ENCODE data around the gene FBXO41.

- TF ChIP-seq, protein P1, sequence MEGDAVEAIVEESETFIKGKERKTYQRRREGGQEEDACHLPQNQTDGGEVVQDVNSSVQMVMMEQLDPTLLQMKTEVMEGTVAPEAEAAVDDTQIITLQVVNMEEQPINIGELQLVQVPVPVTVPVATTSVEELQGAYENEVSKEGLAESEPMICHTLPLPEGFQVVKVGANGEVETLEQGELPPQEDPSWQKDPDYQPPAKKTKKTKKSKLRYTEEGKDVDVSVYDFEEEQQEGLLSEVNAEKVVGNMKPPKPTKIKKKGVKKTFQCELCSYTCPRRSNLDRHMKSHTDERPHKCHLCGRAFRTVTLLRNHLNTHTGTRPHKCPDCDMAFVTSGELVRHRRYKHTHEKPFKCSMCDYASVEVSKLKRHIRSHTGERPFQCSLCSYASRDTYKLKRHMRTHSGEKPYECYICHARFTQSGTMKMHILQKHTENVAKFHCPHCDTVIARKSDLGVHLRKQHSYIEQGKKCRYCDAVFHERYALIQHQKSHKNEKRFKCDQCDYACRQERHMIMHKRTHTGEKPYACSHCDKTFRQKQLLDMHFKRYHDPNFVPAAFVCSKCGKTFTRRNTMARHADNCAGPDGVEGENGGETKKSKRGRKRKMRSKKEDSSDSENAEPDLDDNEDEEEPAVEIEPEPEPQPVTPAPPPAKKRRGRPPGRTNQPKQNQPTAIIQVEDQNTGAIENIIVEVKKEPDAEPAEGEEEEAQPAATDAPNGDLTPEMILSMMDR (IDR thresholded peaks at IDR 0.05 in 2 of 3, conservative IDR thresholded peaks at IDR 0.05 in 1 of 3; ENCODE audit: insufficient read depth in 2 of 3, low read depth in 1 of 3, low read length in 3 of 3), result no peak
- TF ChIP-seq RBFOX2 (IDR thresholded peaks at IDR 0.05; ENCODE audit: low read depth, low read length) (peak; percentile 90), EZH2 (IDR thresholded peaks at IDR 0.05; ENCODE audit: borderline replicate concordance, low read depth, low read length) (no peak), KDM1A (IDR thresholded peaks at IDR 0.05) (no peak), POLR2AphosphoS5 (IDR thresholded peaks at IDR 0.05; ENCODE audit: control insufficient read depth, insufficient read depth, low read depth, low read length) (0 out of 2 replicates have a peak, but pooled peaks have one; percentile 41), CBX5 (IDR thresholded peaks at IDR 0.05; ENCODE audit: borderline replicate concordance, low read depth) (no peak), HCFC1 (IDR thresholded peaks at IDR 0.05; ENCODE audit: low read depth, low read length) (peak; percentile 76), ELF1 (tag; IDR thresholded peaks at IDR 0.05) (no peak), ZBTB7A (IDR thresholded peaks at IDR 0.05; ENCODE audit: borderline replicate concordance, control insufficient read depth, low read depth, low read length) (0 out of 2 replicates have a peak, but pooled peaks have one; percentile 62), SMC3 (conservative IDR thresholded peaks at IDR 0.05; ENCODE audit: insufficient read depth, low read depth, low read length) (no peak)
These were observed 69.9 kb downstream of the FBXO41 start, which contains the start of gene SMYD5 for GRCh38 chr2:73214120-73215035.
